NCI-H1694 (cell line): Measurements from ENCODE around the gene DSCAM.
"Not testable (repeated sequence)": the region's sequence is repeated elsewhere in the genome, so short reads cannot be mapped to it uniquely, and the experiment has no call there.

Experiments
- DNase-seq: peaks from one replicate; lab custom pipeline; 2025; lab: John Stamatoyannopoulos, UW

The DSCAM gene

DNA sequence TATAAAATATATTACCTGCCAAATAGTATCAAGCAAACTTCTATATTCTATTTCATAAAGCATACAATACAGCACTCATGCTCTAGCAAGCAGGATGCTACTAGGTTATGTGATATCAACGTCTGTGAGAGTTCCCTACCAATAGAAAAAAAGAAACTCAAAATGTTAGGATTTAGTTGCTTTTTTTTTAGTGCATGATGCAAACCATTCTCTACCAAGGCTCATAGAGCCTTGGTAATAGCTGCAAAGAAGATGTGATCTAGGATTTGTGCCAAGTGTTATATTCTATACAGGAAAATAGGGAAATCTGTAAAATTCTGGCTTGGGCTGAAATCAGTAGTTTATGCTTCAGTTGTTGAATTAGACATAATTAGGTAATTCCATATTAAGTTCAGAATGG, 394.4 kb downstream of the DSCAM start:
- no peak for DNase-seq

GRCh38 chr21:40447016-40447415, 399.9 kb downstream of the DSCAM start:
- DNase-seq: no peak

GRCh38 chr21:40445349-40445921, 401.5 kb downstream of the DSCAM start:
- no peak for DNase-seq

DNA sequence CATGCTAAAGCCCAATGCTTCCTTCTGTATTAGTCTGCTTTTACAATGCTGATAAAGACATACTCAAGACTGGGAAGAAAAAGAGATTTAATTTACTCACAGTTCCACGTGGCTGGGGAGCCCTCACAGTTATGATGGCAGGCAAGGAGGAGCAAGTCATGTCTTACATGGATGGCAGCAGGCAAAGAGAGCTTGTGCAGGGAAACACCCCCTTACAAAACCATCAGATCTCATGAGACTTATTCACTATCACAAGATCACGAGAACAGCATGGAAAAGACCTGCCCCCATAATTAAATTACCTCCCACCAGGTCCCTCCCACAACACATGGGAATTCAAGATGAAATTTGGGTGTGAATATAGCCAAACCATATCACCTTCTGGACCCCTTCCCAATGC, 407.4 kb downstream of the DSCAM start:
- not testable (repeated sequence) for DNase-seq

DNA sequence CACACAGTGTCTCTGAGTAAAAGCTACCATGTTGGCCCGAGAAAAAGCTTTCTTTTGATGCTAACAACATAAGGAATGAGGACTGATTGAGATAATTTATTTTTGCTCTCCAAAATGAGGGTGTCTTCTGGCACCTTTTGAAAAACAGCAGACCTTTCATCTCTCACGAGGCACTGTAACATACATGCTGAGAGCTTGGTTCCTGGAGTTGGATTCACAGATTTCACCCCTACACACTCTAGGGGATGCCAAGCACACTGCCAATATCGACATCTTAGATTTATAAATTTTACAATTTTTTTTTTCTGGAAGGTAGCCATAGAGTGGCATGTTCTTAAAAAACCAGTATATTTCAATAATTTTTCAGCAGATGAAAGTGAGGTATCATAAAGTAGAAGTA, 408.3 kb downstream of the DSCAM start:
- no peak for DNase-seq

GRCh38 chr21:40436261-40436660, 410.7 kb downstream of the DSCAM start:
- no peak for DNase-seq

DNA sequence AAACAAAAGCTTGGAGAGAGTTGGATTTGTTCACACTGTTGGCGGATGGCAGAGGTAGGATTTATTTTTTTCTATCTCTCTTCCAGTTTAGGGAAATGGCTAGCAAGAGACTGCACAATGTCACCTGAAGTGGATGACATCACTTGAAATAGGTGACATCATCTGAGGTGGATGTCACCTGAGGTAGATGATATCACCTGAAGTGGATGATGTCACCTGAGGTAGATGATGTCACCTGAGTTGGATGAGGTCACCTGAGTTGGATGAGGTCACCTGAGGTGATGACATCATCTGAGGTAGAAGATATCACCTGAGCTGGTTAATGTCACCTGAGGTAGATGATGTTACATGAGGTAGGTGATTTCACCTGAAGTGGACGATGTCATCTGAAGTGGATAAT, 413.4 kb downstream of the DSCAM start:
- DNase-seq: no peak

DNA sequence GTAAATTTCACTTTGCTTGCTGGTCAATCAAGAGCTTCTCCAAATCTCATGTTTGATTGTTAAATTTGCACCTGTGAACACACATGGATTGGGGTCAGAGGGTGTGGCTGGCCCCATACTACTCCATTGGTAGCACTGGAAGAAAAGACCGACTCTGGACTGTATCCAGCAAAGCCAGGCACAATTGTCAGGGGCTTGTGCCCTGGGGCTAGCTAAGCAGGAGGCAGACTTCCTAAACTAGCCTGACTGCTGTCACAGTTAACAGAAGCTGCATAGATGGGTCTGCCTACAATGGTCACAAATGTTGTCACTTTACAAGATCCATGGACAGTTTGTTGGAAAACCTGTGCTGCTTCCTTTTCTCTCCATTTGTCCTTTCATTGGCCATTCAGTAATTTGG, 421.0 kb downstream of the DSCAM start:
- DNase-seq: no peak

DNA sequence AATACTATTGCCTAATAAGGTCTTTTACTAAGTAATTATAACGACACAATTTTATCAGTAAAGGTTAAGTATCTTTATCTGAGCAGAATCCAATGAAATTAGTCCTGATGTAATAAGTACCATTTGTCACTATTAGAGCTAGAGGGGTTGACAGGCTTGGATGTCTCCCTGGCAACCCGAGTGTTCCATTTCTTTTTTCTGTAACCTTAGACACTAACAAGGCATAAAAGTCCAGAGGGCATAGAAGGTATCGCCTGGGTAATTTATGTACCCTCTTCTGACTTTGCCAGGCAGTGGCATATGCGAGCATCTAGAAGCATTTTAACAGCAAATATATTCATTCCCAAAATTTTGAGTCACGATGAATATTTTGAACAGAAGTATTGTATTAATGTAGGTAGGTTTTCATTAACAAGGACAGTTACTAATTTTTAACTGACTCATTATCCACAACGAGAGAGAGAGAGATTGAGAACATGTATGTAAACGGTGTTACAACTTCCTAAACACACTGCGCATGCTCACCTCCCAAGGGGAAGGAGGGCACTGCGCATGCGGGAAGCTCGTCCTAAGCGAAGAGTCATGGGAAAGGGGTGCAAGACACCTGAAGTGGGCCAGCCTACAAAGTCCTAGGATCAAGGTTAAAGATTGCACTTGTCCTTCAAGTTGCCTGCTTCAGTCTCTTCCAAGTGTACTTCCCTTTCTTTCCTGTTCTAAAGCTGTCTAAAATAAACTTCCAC, 423.9 kb downstream of the DSCAM start:
- no peak for DNase-seq

DNA sequence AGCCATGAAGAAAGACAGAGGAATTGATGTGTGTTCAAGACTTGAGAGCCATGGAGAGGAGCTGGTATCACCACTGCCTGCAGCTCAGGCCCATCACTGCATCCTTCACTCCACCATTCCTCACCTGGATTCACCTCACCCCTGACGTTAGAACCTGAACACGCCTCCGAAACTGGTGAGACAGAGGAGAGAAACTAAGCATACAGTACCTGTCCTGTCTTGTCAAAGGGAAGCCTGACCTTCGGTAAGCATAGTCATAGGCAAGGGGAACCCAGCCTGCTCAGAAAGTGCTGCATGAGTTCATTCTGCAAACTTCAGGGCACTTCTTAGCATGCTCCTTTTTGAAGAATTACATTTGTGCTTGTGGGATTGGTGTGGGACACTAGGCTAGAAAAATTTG, 425.8 kb downstream of the DSCAM start:
- DNase-seq: no peak

- DNase-seq: no peak
These were observed 430.4 kb downstream of the DSCAM start for GRCh38 chr21:40416572-40416971.

GRCh38 chr21:40408561-40408960, 438.4 kb downstream of the DSCAM start:
- no peak for DNase-seq

DNA sequence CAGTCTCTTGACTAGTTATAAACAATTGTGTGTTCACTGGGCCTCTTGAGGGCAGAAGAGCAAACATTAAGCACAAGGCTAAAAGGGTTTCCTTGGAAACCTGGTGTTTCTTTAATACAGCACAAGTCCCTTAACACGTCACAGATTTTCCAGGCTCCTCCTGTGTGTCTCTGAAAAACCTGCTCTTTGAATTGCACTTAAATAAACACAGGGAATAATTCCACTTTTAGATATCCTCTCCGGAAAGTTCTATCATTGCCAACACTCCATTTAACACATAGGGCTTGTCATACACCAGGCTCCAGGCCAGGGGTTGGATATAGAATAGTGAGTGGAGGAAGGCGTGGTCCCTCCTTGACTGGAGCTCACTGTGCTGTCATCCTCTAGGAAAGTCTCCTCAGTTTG, 442.6 kb downstream of the DSCAM start:
- DNase-seq: no peak

GRCh38 chr21:40402884-40403582, 443.9 kb downstream of the DSCAM start:
- DNase-seq: no peak

DNA sequence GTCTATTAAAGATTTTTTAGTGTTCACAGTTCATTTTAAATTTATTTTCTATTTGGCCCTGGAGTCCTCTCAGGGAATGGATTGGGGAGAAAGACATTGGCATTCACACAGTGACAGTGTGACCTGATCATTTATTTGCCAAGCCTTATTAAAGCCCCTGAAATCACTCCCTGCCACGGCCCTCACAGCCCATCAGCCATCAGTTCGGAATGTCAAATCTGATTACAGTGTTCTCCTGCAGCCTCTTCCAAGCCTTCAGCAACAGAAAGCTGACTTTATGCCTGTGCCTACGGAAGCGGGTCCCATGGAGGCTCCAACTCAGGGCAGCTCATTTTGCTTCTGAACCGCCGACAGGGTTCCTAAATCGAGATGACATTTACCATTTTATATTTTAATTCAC, 451.2 kb downstream of the DSCAM start:
- DNase-seq: no peak

GRCh38 chr21:40393066-40393465, 453.9 kb downstream of the DSCAM start:
- no peak for DNase-seq

GRCh38 chr21:40388046-40388445, 458.9 kb downstream of the DSCAM start:
- no peak for DNase-seq

DNA sequence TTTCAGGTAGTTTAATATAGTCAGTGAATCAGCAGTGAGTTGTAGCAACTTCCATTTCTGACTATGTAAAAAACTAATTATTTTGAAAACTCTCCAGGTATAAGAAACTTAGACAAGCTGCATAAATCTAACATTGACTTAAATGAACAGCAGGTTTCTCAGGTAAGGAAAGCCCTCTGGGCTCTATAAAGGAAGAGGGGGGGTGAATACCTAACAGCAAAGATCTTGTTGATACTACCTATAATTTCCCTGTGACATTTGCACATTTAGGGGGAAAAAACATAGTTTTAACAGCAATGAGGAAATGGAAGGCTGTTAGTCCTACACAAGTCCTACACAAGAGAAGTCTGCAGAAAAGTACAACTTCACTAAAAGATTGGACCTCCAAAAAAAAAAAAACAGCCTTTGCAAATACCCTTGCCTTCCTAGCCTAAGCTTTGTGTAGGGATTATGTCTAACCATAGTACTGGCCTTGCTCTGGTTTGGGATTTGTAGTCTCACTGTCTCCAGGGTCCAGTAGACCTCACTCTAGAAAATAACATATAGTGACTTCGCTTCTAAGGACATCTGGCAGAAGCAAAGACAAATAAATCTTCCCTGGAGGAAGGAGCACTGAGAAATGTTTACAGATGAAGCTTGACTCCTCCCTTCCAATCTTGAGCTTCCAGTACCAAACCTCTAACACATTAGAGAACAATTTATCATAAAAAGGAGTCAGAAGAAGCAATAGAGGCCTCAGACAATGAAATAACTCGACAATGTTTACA, 459.8 kb downstream of the DSCAM start:
- no peak for DNase-seq

DNA sequence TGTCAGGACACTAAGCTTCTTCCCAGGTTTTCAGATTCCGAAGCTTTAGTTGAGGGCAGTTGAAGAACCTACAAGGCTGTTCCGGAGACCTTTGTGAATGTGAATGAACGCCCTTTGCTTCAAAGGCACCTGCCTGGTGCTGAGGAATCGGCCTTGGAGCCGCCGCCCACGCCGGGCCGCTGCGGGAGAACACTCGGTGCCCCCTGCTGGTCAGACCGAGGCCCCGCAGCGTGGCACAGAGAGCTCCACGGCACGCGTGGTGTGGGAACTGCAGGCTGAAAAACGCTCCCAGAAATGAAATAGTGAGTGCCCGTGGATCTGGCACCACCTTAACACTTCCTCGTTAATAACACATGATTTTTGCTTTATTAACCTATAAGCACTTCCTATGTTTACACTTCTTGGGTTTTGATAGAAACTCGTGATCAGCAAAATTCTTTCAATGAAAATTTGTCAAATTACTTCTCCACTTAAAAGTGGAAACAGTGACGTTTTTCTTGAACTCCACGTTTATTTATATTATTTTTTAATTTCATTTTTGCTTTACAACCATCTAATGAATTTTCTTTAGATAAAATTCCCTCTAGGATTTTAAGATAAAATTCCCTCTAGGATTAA, 460.6 kb downstream of the DSCAM start:
- DNase-seq: no peak

DNA sequence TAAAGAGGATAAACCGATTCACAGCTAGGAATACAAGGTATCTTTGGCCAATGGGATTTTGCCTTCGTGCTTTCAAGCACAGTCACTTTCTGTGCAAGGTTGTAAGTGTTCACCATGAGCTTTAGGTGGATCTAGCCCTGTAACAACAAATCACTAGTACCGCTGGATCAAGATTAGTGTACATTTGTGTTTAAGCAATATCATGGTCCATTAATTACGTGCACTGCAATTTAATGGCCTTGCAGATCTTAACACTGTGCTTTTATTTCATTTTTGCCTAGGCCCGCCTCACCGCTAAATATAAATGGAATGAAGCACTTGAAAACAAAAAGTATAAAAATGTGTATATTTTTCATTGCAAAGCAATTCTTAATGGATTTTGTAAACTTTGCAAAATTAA, 461.1 kb downstream of the DSCAM start:
- DNase-seq: no peak

- DNase-seq: no peak
These were observed 463.0 kb downstream of the DSCAM start for GRCh38 chr21:40383951-40384350.

GRCh38 chr21:40381111-40381510, 465.8 kb downstream of the DSCAM start:
- DNase-seq: no peak
